Stimulated activated CD4-positive, alpha-beta T cell treated with anti-CD3 and anti-CD28 coated beads, Interleukin-15, amount 100 ng/mL, for 1 hour (primary cell): ENCODE measurements around the gene DPEP2.
"Not testable (repeated sequence)": the region's sequence is repeated elsewhere in the genome, so short reads cannot be mapped to it uniquely, and the experiment has no call there.

Source experiments
- DNase-seq, 2 donors: peaks; one replicate each; pipeline ENCODE4 v3.0.0-alpha.2; 2020; ENCODE audit warnings: low read depth in 1 of 2, low spot score in 1 of 2

The DPEP2 gene, protein sequence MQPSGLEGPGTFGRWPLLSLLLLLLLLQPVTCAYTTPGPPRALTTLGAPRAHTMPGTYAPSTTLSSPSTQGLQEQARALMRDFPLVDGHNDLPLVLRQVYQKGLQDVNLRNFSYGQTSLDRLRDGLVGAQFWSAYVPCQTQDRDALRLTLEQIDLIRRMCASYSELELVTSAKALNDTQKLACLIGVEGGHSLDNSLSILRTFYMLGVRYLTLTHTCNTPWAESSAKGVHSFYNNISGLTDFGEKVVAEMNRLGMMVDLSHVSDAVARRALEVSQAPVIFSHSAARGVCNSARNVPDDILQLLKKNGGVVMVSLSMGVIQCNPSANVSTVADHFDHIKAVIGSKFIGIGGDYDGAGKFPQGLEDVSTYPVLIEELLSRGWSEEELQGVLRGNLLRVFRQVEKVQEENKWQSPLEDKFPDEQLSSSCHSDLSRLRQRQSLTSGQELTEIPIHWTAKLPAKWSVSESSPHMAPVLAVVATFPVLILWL

GRCh38 chr16:67998779-67999688 is at the start of gene DPEP2:
TSS of gene DPEP2 (minus strand) at chr16:67999484. CDS start at chr16:67993212, 6,272 bp downstream.
- DNase-seq = not testable (repeated sequence)

- no peak for DNase-seq
Measured at GRCh38 chr16:68047987-68048386, 48.7 kb upstream of the DPEP2 start.

- no peak for DNase-seq
Measured at GRCh38 chr16:68046106-68046505, 46.8 kb upstream of the DPEP2 start.

- no peak for DNase-seq
Measured at GRCh38 chr16:68041783-68042182, 42.5 kb upstream of the DPEP2 start.

DNA sequence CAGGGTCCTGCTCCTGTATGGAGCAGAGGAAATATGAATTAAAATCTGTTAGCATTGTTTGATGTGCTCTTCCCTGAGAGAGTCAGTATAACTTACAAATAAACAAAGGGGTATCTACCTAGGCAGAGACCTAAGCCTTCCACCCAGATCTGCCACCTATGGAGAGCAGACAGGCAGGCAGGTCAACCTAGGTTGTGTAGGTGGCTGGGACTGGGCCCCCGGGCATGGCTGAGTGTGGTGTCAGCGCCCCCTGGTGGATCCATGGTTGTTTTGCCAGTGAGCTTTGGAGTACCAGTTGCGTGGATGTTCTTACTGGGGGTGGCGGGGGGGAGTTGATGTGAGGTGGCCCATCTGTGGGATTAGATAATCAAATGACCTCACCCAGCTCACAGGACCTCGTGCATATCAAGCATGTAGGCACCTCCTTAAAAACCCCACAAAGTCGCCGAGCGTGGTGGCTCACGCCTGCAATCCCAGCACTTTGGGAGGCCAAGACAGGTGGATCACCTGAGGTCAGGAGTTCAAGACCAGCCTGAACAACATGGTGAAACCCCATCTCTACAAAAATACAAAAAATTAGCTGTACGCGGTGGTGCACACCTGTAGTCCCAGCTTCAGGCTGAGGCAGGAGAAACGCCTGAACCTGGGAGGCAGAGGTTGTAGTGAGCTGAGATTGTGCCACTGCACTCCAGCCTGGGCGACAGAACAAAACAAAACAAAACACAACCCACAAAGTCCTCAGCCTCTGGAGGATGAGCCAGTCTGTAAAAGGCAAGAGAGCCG is 41.4 kb upstream of the DPEP2 start:
- peak; percentile 80 to 82 for DNase-seq

- DNase-seq = no peak
Measured at GRCh38 chr16:68037841-68038597, 38.7 kb upstream of the DPEP2 start.

- no peak for DNase-seq
Measured at GRCh38 chr16:68035227-68035626, 35.9 kb upstream of the DPEP2 start.

DNA sequence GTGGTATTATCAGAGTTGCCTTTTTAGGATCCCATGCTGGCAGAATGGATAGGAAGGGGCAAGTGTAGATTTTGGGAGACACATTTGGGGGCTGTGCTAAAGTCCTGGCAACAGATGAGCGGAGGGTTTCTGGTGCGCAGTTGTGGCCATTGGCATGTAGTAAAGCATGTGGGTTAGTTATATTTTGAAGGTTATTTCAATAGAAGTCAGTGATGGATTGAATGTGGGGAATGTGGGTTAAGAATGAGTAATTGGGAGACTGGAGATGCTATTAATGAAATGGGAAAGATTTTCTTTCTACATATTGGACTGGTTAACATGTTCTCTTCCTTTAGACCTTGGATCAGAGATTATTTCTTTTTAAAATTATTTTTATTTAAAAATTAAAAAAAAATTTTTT is 33.8 kb upstream of the DPEP2 start:
- no peak for DNase-seq

DNA sequence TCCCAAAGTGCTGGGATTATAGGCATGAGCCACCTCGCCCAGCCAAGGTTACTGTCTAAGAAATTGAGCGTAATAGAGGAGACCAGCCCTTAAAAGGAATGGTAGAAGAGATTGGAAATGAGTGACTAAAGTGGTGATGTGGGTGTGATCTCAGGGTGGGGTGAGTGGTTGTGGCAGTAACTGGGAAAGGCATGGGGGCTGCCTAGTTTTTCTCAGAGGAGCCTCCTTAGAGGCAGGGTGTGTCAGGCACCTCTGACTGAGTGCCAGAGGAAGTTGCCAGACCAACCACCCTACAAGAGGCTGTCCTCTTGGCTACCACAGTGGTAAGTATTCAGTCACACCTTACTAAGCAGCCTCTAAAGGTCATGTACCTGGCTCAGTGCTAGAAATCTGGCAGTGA is 32.7 kb upstream of the DPEP2 start:
- no peak for DNase-seq

- not testable (repeated sequence) for DNase-seq
Measured at GRCh38 chr16:68030108-68030507, 30.8 kb upstream of the DPEP2 start.

- no peak for DNase-seq
Measured at GRCh38 chr16:68028996-68029395, 29.7 kb upstream of the DPEP2 start.

- peak; percentile 85 to 93 for DNase-seq
Measured at GRCh38 chr16:68022728-68023537, 23.6 kb upstream of the DPEP2 start, which contains the start of the genes DDX28 and DUS2. TSS of gene DDX28 (minus strand) at chr16:68023232. CDS start at chr16:68023202, 30 bp downstream. TSS of gene DUS2 (plus strand) at chr16:68023284. CDS start at chr16:68038024, 14,740 bp downstream.

- no peak for DNase-seq
Measured at GRCh38 chr16:68022278-68022727, 23.0 kb upstream of the DPEP2 start.

DNA sequence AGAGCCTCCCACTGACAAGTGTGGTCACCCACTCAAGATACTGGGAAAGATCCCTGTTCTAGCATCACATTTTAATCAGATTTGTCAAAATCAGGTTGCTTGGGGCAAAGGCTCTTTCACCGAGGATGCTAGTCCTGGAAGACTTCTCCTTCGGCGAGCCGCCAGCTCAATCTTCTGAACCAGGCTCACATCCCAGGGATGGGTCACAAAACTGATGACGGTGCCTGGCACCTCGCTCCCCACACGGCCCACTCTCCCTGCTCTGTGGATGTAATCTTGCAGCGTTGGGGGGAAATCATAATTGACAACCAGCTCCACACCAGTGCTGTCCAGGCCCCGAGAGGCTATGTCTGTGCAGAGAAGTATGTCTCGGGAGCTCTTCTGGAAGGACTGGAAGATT is 22.2 kb upstream of the DPEP2 start:
- DNase-seq = no peak

DNA sequence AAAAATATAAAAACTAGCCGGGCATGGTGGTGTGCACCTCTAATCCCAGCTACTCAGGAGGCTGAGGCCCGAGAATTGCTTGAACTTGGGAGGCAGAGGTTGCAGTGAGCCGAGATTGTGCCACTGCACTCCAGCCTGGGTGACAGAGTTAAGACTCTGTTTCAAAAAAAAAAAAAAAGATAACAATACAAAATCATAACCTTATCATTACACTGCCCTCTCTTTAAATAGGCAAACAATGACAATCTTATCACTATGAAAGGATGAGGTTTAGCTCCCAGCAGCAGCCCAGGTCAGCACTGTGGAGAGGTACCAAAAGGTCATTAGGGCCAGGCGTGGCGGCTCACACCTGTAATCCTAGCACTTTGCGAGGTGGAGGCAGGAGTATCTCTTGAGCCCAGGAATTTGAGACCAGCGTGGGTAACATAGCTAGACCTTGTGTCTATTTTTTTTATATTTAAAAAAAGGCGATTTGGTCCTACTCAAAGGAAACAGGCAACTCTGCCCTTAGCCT is 19.9 kb upstream of the DPEP2 start:
- DNase-seq = no peak

DNA sequence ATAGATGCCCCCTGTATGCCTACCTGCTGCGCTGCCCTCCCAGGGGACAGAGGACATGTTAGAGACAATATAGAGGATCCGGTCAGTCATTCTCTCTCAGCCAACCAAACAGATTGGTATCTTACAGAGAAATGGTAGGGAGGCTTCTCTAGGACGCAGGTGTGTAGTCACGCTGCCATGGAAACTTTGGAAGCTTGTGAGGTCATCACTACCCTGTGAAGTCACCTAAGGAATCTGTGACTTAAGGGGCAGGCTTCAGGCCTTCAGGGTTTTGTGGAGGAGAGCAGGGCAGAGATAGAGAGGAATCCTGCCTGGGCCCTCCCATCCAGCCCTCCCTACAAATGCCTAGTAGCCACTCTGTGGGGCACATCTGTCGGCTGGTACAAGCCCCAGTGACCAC is 16.4 kb upstream of the DPEP2 start, which contains the start of gene DPEP2NB:
Gene DPEP2NB (minus strand): TSS at position 231 of the 400 bp plus-strand sequence. CDS start 141 bp downstream, at position 90.
- no peak for DNase-seq

GRCh38 chr16:68013440-68013839 is 14.2 kb upstream of the DPEP2 start:
- DNase-seq = no peak

GRCh38 chr16:68009872-68010271 is 10.6 kb upstream of the DPEP2 start:
- DNase-seq = not testable (repeated sequence)
